DMS153 treated with DMSO at 0.1 percent for 48 hours (cell line): ENCODE measurements around the gene SGCD.

Experiments used
- DNase-seq: peaks from one replicate; lab custom pipeline; 2025; ENCODE audit not compliant: unreplicated experiment; lab: John Stamatoyannopoulos, UW

Gene SGCD

DNA sequence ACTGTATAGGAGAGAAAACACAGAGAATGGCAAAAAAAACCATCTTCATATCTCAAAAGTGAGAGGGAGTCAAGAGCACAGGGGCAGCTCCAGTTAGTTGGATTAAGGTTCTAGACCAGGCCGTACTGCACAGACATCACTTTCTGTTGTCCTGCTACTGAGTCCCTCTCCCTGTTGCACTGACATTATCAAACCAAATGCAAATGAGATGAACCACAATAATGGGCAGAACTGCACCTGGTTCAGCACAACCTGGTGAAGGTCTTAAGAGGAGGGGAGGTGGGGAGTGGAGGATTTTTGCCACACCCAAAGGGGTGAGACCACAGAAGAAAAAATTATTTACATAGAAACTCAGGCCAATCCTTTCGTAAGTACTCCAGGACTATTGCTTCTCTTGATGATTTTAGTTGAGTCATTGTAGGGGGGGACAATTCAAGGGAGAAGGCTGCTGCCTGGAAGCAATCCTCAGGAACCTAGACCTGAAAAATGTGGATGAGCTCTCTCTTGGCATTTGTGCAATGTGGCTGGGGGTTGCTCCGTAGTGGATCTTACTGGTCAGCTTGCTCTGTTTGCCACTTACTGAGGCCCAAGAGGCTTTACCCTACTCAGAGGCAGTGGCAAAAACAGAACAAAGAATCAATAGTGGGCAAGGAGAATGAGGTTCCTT lies 428.6 kb downstream of the SGCD start:
- DNase-seq: no peak

DNA sequence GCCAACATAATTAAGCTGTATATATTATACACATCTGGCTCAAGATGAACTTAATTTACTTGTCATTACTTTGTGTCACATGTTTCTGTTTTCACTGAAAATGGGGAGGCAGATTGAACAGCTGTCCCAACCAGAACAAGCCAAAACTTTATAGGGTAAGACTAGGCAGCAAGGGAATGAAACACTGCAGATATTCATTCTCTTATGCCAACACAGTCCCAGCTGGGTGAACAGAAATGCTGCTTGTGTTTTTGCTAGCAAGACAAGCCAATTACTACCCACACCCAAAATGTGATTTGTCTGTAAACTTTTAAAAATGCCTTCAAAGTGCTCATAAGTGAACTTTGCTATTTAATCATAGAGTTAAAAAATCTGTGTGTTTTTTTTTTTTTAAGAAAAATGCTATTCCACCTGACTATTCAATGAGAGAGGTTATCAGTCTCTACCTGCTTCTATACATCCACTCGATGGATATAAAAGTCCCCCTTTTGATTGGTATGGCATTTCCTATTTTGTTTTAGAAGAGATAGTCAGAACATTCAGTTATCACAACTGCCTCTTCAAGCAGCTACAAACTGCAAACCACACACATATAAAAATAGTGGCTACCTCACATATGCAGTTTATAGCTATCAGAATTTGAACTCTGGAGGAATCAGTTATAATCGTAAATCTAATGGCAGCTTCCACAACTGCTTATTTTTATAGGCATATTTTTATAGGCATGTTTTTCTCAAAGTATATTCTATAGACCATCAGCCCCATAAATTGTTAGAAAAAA lies 431.2 kb downstream of the SGCD start:
- DNase-seq: no peak

GRCh38 chr5:156759156-156759555 lies 432.2 kb downstream of the SGCD start:
- no peak for DNase-seq

GRCh38 chr5:156762771-156763170 lies 435.8 kb downstream of the SGCD start:
- DNase-seq: no peak

- no peak for DNase-seq
Measured at GRCh38 chr5:156764176-156764971, 437.4 kb downstream of the SGCD start.

- DNase-seq: no peak
Measured at GRCh38 chr5:156774273-156774672, 447.3 kb downstream of the SGCD start.

GRCh38 chr5:156778139-156778706 lies 451.3 kb downstream of the SGCD start:
- DNase-seq: no peak

DNA sequence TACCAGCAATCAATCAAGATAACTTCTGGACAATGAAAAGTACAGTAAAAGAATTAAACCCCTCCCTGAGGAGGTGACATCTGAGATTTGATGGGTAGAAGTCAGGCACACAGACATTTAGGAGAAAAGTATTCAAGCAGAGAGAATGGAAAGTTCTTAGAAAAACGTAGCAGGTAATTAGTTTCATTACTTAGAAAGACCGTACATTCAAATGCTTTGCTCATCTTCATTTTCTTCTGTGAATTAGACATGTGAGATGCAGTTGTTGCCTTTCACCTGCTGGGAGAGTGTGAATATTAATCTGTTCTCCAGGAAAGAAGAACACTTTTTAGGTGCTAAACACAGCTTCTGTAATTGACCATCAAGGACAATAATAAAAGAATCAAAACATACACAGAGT lies 451.8 kb downstream of the SGCD start:
- DNase-seq: no peak

- no peak for DNase-seq
Measured at GRCh38 chr5:156779436-156779835, 452.5 kb downstream of the SGCD start.

- DNase-seq: no peak
Measured at GRCh38 chr5:156783092-156783491, 456.1 kb downstream of the SGCD start.

- no peak for DNase-seq
Measured at GRCh38 chr5:156794687-156795086, 467.7 kb downstream of the SGCD start.

- no peak for DNase-seq
Measured at GRCh38 chr5:156798201-156798600, 471.2 kb downstream of the SGCD start.

GRCh38 chr5:156799171-156799570 lies 472.2 kb downstream of the SGCD start:
- no peak for DNase-seq

- no peak for DNase-seq
Measured at GRCh38 chr5:156800929-156801328, 474.0 kb downstream of the SGCD start.

DNA sequence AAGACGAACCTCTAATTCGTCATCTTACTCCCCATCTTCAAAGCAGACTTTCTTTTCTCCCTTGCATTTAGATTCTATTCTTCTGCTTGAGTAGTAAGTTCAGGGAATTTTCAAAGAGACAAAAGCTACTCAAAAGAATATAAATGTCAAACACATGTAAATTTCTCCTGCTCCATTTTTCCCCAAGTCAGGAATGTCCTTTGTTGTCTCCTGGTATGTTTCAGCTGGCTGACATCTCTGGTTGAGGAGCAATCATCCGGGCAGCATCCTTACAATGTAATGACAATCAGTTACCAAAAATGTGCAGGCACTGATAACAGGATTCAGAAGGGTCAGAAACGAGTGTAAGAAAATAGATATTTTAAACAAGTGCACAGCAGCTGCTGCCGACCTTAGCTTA lies 475.5 kb downstream of the SGCD start:
- DNase-seq: no peak

DNA sequence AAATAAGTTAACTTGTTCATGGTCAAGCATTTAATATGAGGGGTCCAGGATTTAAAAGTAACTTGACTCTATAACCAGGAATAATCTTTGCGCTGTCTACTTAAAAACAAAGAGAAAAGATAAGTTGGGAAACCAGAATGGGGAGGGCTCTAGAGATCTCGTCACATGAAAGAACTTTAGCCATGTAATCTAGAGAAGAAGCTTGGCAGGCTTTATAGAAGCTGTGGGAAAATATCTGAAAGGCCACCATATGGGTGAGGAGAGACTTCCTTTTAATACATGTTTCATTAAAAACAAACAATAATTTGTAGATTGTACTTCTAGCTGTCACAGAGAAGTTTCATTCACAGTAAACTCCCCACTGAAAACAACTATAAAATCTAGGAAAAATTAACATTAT lies 476.4 kb downstream of the SGCD start:
- no peak for DNase-seq

GRCh38 chr5:156812959-156813358 lies 486.0 kb downstream of the SGCD start:
- DNase-seq: no peak

- no peak for DNase-seq
Measured at GRCh38 chr5:156815988-156816599, 489.1 kb downstream of the SGCD start.
